ENCODE data around the gene PPM1E.

The PPM1E gene

GRCh38 chr17:58996968-58997367 lies 241.3 kb downstream of the PPM1E start:
- no peak for DNase-seq (ENCODE audit: low spot score)

GRCh38 chr17:58997756-58998553 lies 242.3 kb downstream of the PPM1E start:
- DNase-seq (ENCODE audit: low spot score), result no peak

- DNase-seq (ENCODE audit: low spot score), result no peak
Measured at GRCh38 chr17:58998871-58999270, 243.2 kb downstream of the PPM1E start.

- DNase-seq (ENCODE audit: low spot score), result no peak
Measured at GRCh38 chr17:58999500-58999899, 243.8 kb downstream of the PPM1E start.

- no peak for DNase-seq (ENCODE audit: low spot score)
Measured at GRCh38 chr17:59000022-59000421, 244.4 kb downstream of the PPM1E start.

- peak; percentile 90 for DNase-seq (ENCODE audit: low spot score)
Measured at GRCh38 chr17:59001158-59001814, 245.6 kb downstream of the PPM1E start.

GRCh38 chr17:59002126-59002525 lies 246.5 kb downstream of the PPM1E start:
- no peak for DNase-seq (ENCODE audit: low spot score)

- no peak for DNase-seq (ENCODE audit: low spot score)
Measured at GRCh38 chr17:59002848-59003247, 247.2 kb downstream of the PPM1E start.

GRCh38 chr17:59003860-59004259 lies 248.2 kb downstream of the PPM1E start:
- DNase-seq (ENCODE audit: low spot score), result no peak

- DNase-seq (ENCODE audit: low spot score), result peak; percentile 69
Measured at GRCh38 chr17:59004338-59005111, 248.9 kb downstream of the PPM1E start.

GRCh38 chr17:59007995-59008394 lies 252.3 kb downstream of the PPM1E start:
- DNase-seq (ENCODE audit: low spot score), result no peak

- DNase-seq (ENCODE audit: low spot score), result no peak
Measured at GRCh38 chr17:59008737-59009136, 253.1 kb downstream of the PPM1E start.

GRCh38 chr17:59010026-59010425 lies 254.4 kb downstream of the PPM1E start:
- DNase-seq (ENCODE audit: low spot score), result no peak

GRCh38 chr17:59011975-59012374 lies 256.3 kb downstream of the PPM1E start:
- no peak for DNase-seq (ENCODE audit: low spot score)

GRCh38 chr17:59018019-59018418 lies 262.4 kb downstream of the PPM1E start:
- DNase-seq (ENCODE audit: low spot score), result no peak

GRCh38 chr17:59024916-59025315 lies 269.3 kb downstream of the PPM1E start:
- no peak for DNase-seq (ENCODE audit: low spot score)

- DNase-seq (ENCODE audit: low spot score), result no peak
Measured at GRCh38 chr17:59026176-59026939, 270.7 kb downstream of the PPM1E start.

GRCh38 chr17:59027750-59028149 lies 272.1 kb downstream of the PPM1E start:
- DNase-seq (ENCODE audit: low spot score), result no peak

GRCh38 chr17:59028328-59028727 lies 272.7 kb downstream of the PPM1E start:
- no peak for DNase-seq (ENCODE audit: low spot score)

- DNase-seq (ENCODE audit: low spot score), result no peak
Measured at GRCh38 chr17:59030811-59031210, 275.2 kb downstream of the PPM1E start.
